MCF 10A (cell line): ENCODE measurements around the gene FARP1. TPM values are rescaled to one million over a fixed set of nuclear protein-coding genes. Genes with fewer than 3 reads are reported as not detected.

ENCODE experiments used
- BruUV-seq: library from RNA; stranded (reverse); fragments of 400-500 nt; replicated peaks from 2 replicates; lab custom pipeline; 2021; lab: Mats Ljungman, UMichigan
- CTCF ChIA-PET: fragments of 300-600 bp; sonication (Branson Sonifier 250); formaldehyde crosslinking; extraction: SDS; loops from one replicate; lab custom pipeline; 2021; ENCODE audit warnings: antibody characterized with exemption, inconsistent platforms; lab: Yijun Ruan, JAX
- POLR2A ChIA-PET: fragments of 300-600, 350-650 bp; sonication (Branson Sonifier 250); formaldehyde crosslinking; extraction: SDS; loops from one replicate; lab custom pipeline; 2020; ENCODE audit warnings: antibody characterized with exemption, inconsistent platforms; lab: Yijun Ruan, JAX
- DNase-seq: peaks from one replicate; pipeline ENCODE4 v3.0.0-alpha.2; 2018; ENCODE audit not compliant: unreplicated experiment
- H3K27ac Mint-ChIP-seq: one replicate; pipeline ENCODE4 v1.8.0; 2022; ENCODE audit warnings: mild to moderate bottlenecking, low read depth, mixed read lengths; ENCODE audit not compliant: unreplicated experiment
- H3K27me3 Mint-ChIP-seq: one replicate; pipeline ENCODE4 v1.8.0; 2022; ENCODE audit warnings: mixed read lengths; ENCODE audit not compliant: insufficient read depth, unreplicated experiment
- H3K36me3 Mint-ChIP-seq: one replicate; pipeline ENCODE4 v1.8.0; 2022; ENCODE audit warnings: mild to moderate bottlenecking, moderate library complexity, mixed read lengths; ENCODE audit not compliant: insufficient read depth, unreplicated experiment
- H3K4me1 Mint-ChIP-seq: one replicate; pipeline ENCODE4 v1.8.0; 2022; ENCODE audit warnings: mixed read lengths; ENCODE audit not compliant: insufficient read depth, unreplicated experiment
- H3K4me3 Mint-ChIP-seq: one replicate; pipeline ENCODE4 v1.8.0; 2022; ENCODE audit warnings: mild to moderate bottlenecking, moderate library complexity, mixed read lengths; ENCODE audit not compliant: unreplicated experiment
- H3K9me3 Mint-ChIP-seq: one replicate; pipeline ENCODE4 v1.8.0; 2022; ENCODE audit warnings: mixed read lengths; ENCODE audit not compliant: unreplicated experiment
- CTCF ChIP-seq: fragments of 200-600 bp; IDR thresholded peaks from one replicate; pipeline ENCODE4 v1.8.0; 2022; ENCODE audit warnings: antibody characterized with exemption, mild to moderate bottlenecking; ENCODE audit not compliant: unreplicated experiment
- intact Hi-C: fragments of 100-400 bp; cut with micrococcal nuclease; formaldehyde crosslinking; loops from 2 replicates; pipeline ENCODE4 v1.14.1; 2022
- total RNA-seq: library from RNA; stranded (reverse); gene quantifications from 2 replicates; pipeline ENCODE4 v1.2.3, GENCODE V29; 2022

The FARP1 gene
- total RNA-seq, 1 experiment from 2014 or later: 30.1 TPM

GRCh38 chr13:98199480-98199879, 56.6 kb downstream of the FARP1 start:
- no peak for TF ChIP-seq CTCF
- no peaks in the 10 kb centered on the region for H3K9me3 Mint-ChIP-seq
- intact Hi-C loops: no loop called here
- no peak overlapping the region for H3K27ac Mint-ChIP-seq
- POLR2A ChIA-PET: no interaction called here
- H3K4me1 Mint-ChIP-seq: no peaks in the 10 kb centered on the region
- CTCF ChIA-PET: interaction anchor here (0.6 kb wide), 1 partner anchor 641 kb away, joined by 3 read pairs; no protein-coding TSS in a partner anchor
- no peak overlapping the region for H3K4me3 Mint-ChIP-seq
- H3K36me3 Mint-ChIP-seq: peaks cover 7% of the 10 kb centered on the region
- BruUV-seq: no TSS peak
- no peaks in the 10 kb centered on the region for H3K27me3 Mint-ChIP-seq
- DNase-seq: no peak

GRCh38 chr13:98200211-98200878, 57.5 kb downstream of the FARP1 start:
- BruUV-seq: no TSS peak
- Mint-ChIP-seq H3K4me3 (no peak overlapping the region), H3K27ac (no peak overlapping the region), H3K9me3 (peaks cover 5% of the 10 kb centered on the region), H3K27me3 (no peaks in the 10 kb centered on the region), H3K4me1 (no peaks in the 10 kb centered on the region), H3K36me3 (peaks cover 7% of the 10 kb centered on the region)
- CTCF ChIA-PET: interaction anchor here (0.6 to 1.0 kb wide), 2 partner anchors 14 to 640 kb away, joined by 3 to 6 read pairs; no protein-coding TSS in a partner anchor
- DNase-seq: no peak
- intact Hi-C loops: no loop called here
- no peak for TF ChIP-seq CTCF
- POLR2A ChIA-PET: no interaction called here

- DNase-seq: no peak
- TF ChIP-seq CTCF: no peak
- ChIA-PET CTCF (interaction anchor here (1.0 kb wide), 1 partner anchor 13 kb away, joined by 6 read pairs; no protein-coding TSS in a partner anchor), POLR2A (no interaction called here)
- Mint-ChIP-seq H3K27me3 (no peaks in the 10 kb centered on the region), H3K4me1 (no peaks in the 10 kb centered on the region), H3K27ac (no peak overlapping the region), H3K36me3 (peaks cover 7% of the 10 kb centered on the region), H3K4me3 (no peak overlapping the region), H3K9me3 (peaks cover 13% of the 10 kb centered on the region)
- intact Hi-C loops: no loop called here
- BruUV-seq: no TSS peak
These were observed 58.3 kb downstream of the FARP1 start for GRCh38 chr13:98201189-98201588.

GRCh38 chr13:98201984-98202383, 59.1 kb downstream of the FARP1 start:
- Mint-ChIP-seq H3K4me3 (no peak overlapping the region), H3K9me3 (peaks cover 19% of the 10 kb centered on the region), H3K36me3 (peaks cover 7% of the 10 kb centered on the region), H3K27me3 (no peaks in the 10 kb centered on the region), H3K4me1 (no peaks in the 10 kb centered on the region), H3K27ac (no peak overlapping the region)
- no peak for DNase-seq
- intact Hi-C loops: no loop called here
- no peak for TF ChIP-seq CTCF
- CTCF ChIA-PET: no interaction called here
- BruUV-seq: no TSS peak
- POLR2A ChIA-PET: interaction anchor here (1.0 kb wide), 1 partner anchor 20 kb away, joined by 4 read pairs; no protein-coding TSS in a partner anchor
